ENCODE data around the gene SPEF2.

The SPEF2 gene

GRCh38 chr5:35860686-35861085 is 243.0 kb downstream of the SPEF2 start:
- DNase-seq: no peak

DNA sequence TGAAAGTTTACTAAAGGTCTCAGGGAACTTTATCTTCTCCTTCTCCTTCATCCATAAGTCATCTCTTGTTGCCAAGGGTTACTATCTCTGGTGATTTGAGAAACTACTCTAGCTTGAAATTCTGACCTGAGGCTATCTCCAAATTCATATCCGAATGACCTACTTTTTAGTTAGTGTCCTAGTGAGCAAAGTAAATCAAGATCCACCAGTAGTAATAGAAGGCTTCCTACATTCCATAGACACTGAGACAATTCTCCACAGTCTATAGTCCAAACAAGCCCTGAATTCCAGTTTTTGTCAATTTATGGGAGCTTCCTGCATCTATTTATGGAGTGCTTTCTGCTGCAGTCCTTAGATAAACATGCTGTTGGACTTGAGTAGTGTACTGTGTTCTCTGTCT is 244.1 kb downstream of the SPEF2 start:
- DNase-seq: no peak

DNA sequence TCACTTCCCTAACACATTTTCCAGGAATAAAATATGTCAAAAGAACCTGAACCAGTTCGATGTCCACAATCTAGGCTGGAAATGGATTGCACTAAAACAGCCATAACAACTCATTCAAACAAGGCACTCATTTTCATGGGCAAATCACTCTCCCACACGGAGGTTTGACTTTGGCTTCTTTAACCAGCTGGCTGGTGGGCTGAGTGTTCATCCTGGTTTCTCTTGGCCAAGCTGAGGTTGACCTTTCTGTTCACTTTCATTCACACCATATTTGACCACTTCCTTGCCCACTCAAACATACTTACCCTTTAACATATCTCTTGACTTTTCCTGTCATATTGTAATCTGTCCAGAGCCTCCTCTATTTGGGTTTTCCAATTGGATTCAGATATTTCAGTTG is 244.5 kb downstream of the SPEF2 start:
- no peak for DNase-seq

DNA sequence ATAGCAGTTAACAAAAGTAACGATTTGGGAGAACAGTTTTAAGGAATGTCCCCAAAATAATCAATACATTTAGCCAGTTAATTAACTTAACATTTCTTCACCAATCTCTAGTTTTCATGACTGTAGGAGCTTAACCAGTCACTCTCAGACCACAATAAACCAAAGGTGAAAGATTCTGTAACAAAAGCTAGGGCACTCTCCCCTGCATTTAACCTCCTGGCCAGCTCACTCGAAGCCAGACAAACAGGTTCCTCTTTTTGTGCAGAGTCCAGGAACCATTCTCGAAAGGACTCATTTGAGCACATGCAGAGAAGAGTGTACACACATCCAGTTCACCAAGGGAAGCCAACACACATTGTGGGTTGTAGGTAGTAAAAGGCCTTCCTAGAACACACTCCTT is 245.5 kb downstream of the SPEF2 start:
- no peak for DNase-seq

All from NCI-H2029 treated with DMSO at 0.1 percent for 48 hours (cell line).